ENCODE results near the gene GJA5. TPM values are rescaled to one million over a fixed set of nuclear protein-coding genes. Genes with fewer than 3 reads are reported as not detected.

The GJA5 gene
- total and polyA plus RNA-seq, 7 donors: 1.2 to 10.8 (median 3.1) TPM; not detected in 1

DNA sequence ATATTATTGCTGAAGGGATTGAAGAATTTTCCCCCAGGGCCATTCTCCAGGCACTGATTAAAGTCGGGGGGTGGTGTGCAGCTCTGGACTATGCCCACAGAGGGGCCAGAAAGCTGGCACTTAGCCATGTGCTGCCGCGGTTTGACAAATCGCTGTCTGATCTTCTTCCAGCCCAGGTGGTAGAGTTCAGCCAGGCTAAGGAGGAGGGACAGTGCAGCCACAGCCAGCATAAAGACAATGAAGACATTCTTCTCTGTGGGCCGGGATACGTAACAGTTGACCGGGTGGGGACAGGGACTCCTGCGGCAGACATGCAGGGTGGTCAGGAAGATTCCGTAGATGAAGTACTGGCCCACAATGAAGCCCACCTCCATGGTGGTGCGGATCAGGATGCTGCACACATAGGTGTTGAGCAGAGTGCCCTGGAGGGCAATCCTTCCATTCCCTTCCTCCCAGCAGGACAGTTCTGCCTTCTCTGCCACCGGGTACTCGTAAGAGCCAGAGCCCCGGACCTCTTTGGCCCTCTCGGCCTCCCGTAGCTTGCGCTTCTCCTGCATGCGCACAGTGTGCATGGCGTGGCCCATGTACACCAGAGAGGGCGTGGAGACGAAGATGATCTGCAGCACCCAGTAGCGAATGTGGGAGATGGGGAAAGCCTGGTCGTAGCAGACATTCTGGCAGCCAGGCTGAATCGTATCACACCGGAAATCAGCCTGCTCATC lies 1.9 kb downstream of the GJA5 start:
- H3K27me3 ChIP-seq: no peaks in the 10 kb centered on the region
- 93 to 94% methylated on average over 24 of the region's 24 CpGs for WGBS, 2 donors
- TF ChIP-seq EP300 (IDR thresholded peaks at IDR 0.05): no peak
- TF ChIP-seq, protein P1, sequence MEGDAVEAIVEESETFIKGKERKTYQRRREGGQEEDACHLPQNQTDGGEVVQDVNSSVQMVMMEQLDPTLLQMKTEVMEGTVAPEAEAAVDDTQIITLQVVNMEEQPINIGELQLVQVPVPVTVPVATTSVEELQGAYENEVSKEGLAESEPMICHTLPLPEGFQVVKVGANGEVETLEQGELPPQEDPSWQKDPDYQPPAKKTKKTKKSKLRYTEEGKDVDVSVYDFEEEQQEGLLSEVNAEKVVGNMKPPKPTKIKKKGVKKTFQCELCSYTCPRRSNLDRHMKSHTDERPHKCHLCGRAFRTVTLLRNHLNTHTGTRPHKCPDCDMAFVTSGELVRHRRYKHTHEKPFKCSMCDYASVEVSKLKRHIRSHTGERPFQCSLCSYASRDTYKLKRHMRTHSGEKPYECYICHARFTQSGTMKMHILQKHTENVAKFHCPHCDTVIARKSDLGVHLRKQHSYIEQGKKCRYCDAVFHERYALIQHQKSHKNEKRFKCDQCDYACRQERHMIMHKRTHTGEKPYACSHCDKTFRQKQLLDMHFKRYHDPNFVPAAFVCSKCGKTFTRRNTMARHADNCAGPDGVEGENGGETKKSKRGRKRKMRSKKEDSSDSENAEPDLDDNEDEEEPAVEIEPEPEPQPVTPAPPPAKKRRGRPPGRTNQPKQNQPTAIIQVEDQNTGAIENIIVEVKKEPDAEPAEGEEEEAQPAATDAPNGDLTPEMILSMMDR (IDR thresholded peaks at IDR 0.05): no peak
- no peak for TF ChIP-seq POLR2AphosphoS5 (IDR thresholded peaks at IDR 0.05)
- TF ChIP-seq POLR2A (IDR thresholded peaks at IDR 0.05): no peak

GRCh38 chr1:147757015-147757990 lies 3.1 kb downstream of the GJA5 start:
- Histone ChIP-seq H3K27me3 (no peaks in the 10 kb centered on the region), H3K4me3 (no peak overlapping the region), H3K27ac (no peak overlapping the region), H3K9me3 (no peaks in the 10 kb centered on the region), H3K36me3 (no peaks in the 10 kb centered on the region), H3K4me1 (peaks cover 0 to 8% (median 0%) of the 10 kb centered on the region in 4 donors)
- whole genome bisulfite sequencing, 2 donors: 81% methylated on average over 4 of the region's 4 CpGs
- DNase-seq: no peak
- TF ChIP-seq POLR2A (IDR thresholded peaks at IDR 0.05) (no peak), POLR2AphosphoS5 (IDR thresholded peaks at IDR 0.05) (no peak), EP300 (IDR thresholded peaks at IDR 0.05) (no peak)
- TF ChIP-seq, protein P1 (IDR thresholded peaks at IDR 0.05): no peak
- intact Hi-C loops (cut with DNase I): no loop called here

More for the DNA sequence above, 1.9 kb downstream of the GJA5 start:
- no peak for DNase-seq
- Histone ChIP-seq H3K4me1 (peaks cover 0 to 8% (median 0%) of the 10 kb centered on the region in 4 donors), H3K9me3 (no peaks in the 10 kb centered on the region), H3K27ac (no peak overlapping the region), H3K4me3 (no peak overlapping the region), H3K36me3 (no peaks in the 10 kb centered on the region)
- intact Hi-C loops (cut with DNase I): no loop called here

GRCh38 chr1:147756341-147756740 lies 4.1 kb downstream of the GJA5 start:
- TF ChIP-seq POLR2AphosphoS5 (IDR thresholded peaks at IDR 0.05) (no peak), EP300 (IDR thresholded peaks at IDR 0.05) (no peak), POLR2A (IDR thresholded peaks at IDR 0.05) (no peak)
- TF ChIP-seq, protein P1 (IDR thresholded peaks at IDR 0.05): no peak
- Histone ChIP-seq H3K4me1 (peaks cover 0 to 8% (median 0%) of the 10 kb centered on the region in 4 donors), H3K9me3 (no peaks in the 10 kb centered on the region), H3K36me3 (no peaks in the 10 kb centered on the region), H3K4me3 (no peak overlapping the region), H3K27ac (no peak overlapping the region), H3K27me3 (no peaks in the 10 kb centered on the region)
- intact Hi-C loops (cut with DNase I): no loop called here
- 63 to 72% methylated on average over 3 of the region's 3 CpGs for WGBS, 2 donors
- no peak for DNase-seq

GRCh38 chr1:147754661-147755060 lies 5.7 kb downstream of the GJA5 start:
- TF ChIP-seq EP300 (IDR thresholded peaks at IDR 0.05) (no peak), POLR2A (IDR thresholded peaks at IDR 0.05) (no peak), POLR2AphosphoS5 (IDR thresholded peaks at IDR 0.05) (no peak)
- TF ChIP-seq, protein P1 (IDR thresholded peaks at IDR 0.05): no peak

More at GRCh38 chr1:147754661-147755060, 5.7 kb downstream of the GJA5 start:
- Histone ChIP-seq H3K9me3 (no peaks in the 10 kb centered on the region), H3K4me3 (no peak overlapping the region), H3K36me3 (no peaks in the 10 kb centered on the region), H3K27me3 (no peaks in the 10 kb centered on the region), H3K27ac (no peak overlapping the region), H3K4me1 (peaks cover 0 to 8% (median 0%) of the 10 kb centered on the region in 4 donors)
- DNase-seq: no peak
- intact Hi-C loops (cut with DNase I): no loop called here
- 96 to 97% methylated on average over 2 of the region's 2 CpGs for WGBS, 2 donors
